ENCODE results near the gene C6orf118.

Gene C6orf118

DNA sequence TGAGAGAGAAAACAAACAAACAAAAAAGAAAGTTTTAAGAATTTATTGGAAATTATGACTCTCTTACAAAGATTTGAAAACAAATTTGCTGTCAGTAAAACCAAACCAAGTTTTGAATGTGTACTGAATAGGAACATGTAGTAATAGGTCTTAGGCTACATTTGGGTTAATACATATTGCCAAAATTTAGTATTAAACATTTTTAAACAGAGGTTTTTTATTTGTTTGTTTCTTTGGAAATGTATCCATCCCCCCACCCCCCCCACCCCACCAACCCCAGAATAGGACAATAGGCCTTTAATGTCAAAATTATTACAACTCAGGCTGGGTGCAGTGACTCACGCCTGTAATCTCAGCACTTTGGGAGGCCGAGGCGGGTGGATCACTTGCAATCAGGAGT, 2.5 kb downstream of the C6orf118 start:
- TF ChIP-seq, protein P1, sequence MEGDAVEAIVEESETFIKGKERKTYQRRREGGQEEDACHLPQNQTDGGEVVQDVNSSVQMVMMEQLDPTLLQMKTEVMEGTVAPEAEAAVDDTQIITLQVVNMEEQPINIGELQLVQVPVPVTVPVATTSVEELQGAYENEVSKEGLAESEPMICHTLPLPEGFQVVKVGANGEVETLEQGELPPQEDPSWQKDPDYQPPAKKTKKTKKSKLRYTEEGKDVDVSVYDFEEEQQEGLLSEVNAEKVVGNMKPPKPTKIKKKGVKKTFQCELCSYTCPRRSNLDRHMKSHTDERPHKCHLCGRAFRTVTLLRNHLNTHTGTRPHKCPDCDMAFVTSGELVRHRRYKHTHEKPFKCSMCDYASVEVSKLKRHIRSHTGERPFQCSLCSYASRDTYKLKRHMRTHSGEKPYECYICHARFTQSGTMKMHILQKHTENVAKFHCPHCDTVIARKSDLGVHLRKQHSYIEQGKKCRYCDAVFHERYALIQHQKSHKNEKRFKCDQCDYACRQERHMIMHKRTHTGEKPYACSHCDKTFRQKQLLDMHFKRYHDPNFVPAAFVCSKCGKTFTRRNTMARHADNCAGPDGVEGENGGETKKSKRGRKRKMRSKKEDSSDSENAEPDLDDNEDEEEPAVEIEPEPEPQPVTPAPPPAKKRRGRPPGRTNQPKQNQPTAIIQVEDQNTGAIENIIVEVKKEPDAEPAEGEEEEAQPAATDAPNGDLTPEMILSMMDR (IDR thresholded peaks at IDR 0.05; ENCODE audit: low read length), result no peak
- TF ChIP-seq EZH2 (optimal IDR thresholded peaks at IDR 0.05; ENCODE audit: low read depth, low read length) (no peak), EZH2phosphoT487 (IDR thresholded peaks at IDR 0.05; ENCODE audit: low read length) (no peak)
- H3K79me2 ChIP-seq (ENCODE audit: low read length), result no peaks in the 10 kb centered on the region
- no peaks in the 10 kb centered on the region for H3K4me1 ChIP-seq (ENCODE audit: low read length)
- no peak for DNase-seq
- H3K9me3 ChIP-seq (replicated peaks; ENCODE audit: insufficient read depth, low read length), result no peaks in the 10 kb centered on the region
- no peak overlapping the region for H3K27ac ChIP-seq (ENCODE audit: low read length)
- H4K20me1 ChIP-seq (ENCODE audit: insufficient read depth, low read length), result no peaks in the 10 kb centered on the region
- no peak overlapping the region for H3K4me2 ChIP-seq (ENCODE audit: low read depth, low read length)
- no peaks in the 10 kb centered on the region for H3F3A ChIP-seq (ENCODE audit: insufficient read depth, low read length)
- no peaks in the 10 kb centered on the region for H3K9me2 ChIP-seq (replicated peaks; ENCODE audit: insufficient read depth, low read length)
- H3K36me3 ChIP-seq (replicated peaks; ENCODE audit: insufficient read depth, low read length), result no peaks in the 10 kb centered on the region
- H3K9ac ChIP-seq (ENCODE audit: low read length), result no peak overlapping the region
- no peak overlapping the region for H3K4me3 ChIP-seq (ENCODE audit: low read length)
- H2AFZ ChIP-seq (ENCODE audit: low read length), result no peak overlapping the region
- H3K27me3 ChIP-seq (replicated peaks; ENCODE audit: insufficient read depth, low read length), result no peaks in the 10 kb centered on the region

DNA sequence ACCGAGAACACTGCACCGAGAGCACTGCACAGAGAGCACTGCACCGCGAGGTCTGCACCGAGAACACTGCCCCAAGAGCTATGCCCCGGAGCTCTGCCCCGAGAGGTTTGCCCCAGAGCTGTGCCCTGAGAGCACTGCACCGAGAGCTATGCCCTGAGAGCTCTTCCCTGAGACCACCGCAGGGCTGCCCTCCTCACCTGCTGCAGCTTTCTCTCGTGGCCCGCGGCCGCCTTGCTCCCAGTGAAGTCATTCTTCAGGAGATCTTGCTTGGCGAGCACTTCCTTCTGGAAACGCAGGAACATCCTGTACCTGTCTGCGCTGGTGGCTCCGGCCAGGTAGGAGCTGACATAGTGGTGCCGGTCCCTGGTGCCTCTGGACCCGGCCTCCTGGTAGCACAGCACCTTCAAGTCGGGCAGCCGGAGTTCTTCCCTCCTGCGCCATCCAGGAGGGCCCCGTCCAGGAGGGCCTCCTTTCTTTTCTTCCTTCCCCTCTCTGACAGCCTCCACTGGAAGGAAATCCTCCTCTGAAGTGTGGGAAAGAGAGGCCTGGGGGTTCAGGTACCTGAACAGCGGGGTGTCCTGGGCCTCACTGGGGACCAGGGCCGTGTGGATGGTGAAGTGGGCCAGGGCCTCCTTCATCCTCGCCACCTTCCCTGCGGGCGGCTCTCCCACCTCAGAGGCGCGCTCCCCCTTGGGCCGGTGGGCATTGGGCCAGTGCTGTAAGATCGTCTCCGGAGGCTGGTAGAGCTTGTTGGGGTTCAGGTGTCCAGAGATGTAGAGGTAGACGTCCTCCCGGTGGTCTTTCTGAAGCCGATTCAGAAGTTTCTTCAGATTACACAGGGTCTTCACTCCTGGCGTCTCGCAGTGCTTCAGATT, 7.8 kb downstream of the C6orf118 start:
- no peaks in the 10 kb centered on the region for H4K20me1 ChIP-seq (ENCODE audit: insufficient read depth, low read length)
- H3K79me2 ChIP-seq (ENCODE audit: low read length), result no peaks in the 10 kb centered on the region
- no peaks in the 10 kb centered on the region for H3K9me3 ChIP-seq (replicated peaks; ENCODE audit: insufficient read depth, low read length)
- H3K9me2 ChIP-seq (replicated peaks; ENCODE audit: insufficient read depth, low read length), result no peaks in the 10 kb centered on the region
- H3K27ac ChIP-seq (ENCODE audit: low read length), result no peak overlapping the region
- no peak for DNase-seq
- no peak overlapping the region for H3K9ac ChIP-seq (ENCODE audit: low read length)
- H3K4me1 ChIP-seq (ENCODE audit: low read length), result no peaks in the 10 kb centered on the region
- no peaks in the 10 kb centered on the region for H3F3A ChIP-seq (ENCODE audit: insufficient read depth, low read length)
- no peak overlapping the region for H3K4me3 ChIP-seq (ENCODE audit: low read length)
- no peak overlapping the region for H3K4me2 ChIP-seq (ENCODE audit: low read depth, low read length)
- H3K36me3 ChIP-seq (replicated peaks; ENCODE audit: insufficient read depth, low read length), result no peaks in the 10 kb centered on the region
- no peak overlapping the region for H2AFZ ChIP-seq (ENCODE audit: low read length)
- no peaks in the 10 kb centered on the region for H3K27me3 ChIP-seq (replicated peaks; ENCODE audit: insufficient read depth, low read length)
- TF ChIP-seq EZH2phosphoT487 (IDR thresholded peaks at IDR 0.05; ENCODE audit: low read length) (no peak), EZH2 (optimal IDR thresholded peaks at IDR 0.05; ENCODE audit: low read depth, low read length) (no peak)
- TF ChIP-seq, protein P1 (IDR thresholded peaks at IDR 0.05; ENCODE audit: low read length), result no peak

DNA sequence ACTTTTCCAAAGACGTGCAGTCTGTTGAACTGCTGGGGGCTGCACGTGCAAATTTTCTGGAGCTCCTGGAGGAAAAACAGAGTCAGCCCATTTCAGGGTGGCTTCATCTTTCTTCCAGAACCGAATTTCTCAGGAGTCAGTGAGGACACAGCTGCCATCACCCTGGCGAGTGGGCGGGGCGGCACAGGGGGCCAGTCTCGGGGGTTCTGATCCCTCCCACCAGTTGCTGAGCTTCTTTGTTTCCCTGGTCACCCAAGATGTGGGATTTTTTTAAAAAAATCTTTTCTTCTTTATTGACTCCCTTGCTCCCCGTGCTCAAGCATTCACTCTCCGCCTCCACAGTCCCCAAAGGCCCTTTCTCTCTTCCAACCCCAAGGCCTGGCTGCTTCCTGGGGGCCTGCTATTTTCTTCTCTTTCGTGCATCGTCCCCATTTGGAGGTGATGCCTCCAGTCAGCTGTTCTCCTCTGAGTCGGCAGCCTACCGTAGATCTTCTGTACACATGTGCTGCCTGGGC, 8.9 kb downstream of the C6orf118 start:
- H3F3A ChIP-seq (ENCODE audit: insufficient read depth, low read length), result no peaks in the 10 kb centered on the region
- no peak for DNase-seq
- no peaks in the 10 kb centered on the region for H3K4me1 ChIP-seq (ENCODE audit: low read length)
- H4K20me1 ChIP-seq (ENCODE audit: insufficient read depth, low read length), result no peaks in the 10 kb centered on the region
- no peak overlapping the region for H3K27ac ChIP-seq (ENCODE audit: low read length)
- no peak overlapping the region for H3K4me3 ChIP-seq (ENCODE audit: low read length)
- no peak overlapping the region for H3K4me2 ChIP-seq (ENCODE audit: low read depth, low read length)
- H2AFZ ChIP-seq (ENCODE audit: low read length), result no peak overlapping the region
- H3K79me2 ChIP-seq (ENCODE audit: low read length), result no peaks in the 10 kb centered on the region
- H3K9me2 ChIP-seq (replicated peaks; ENCODE audit: insufficient read depth, low read length), result no peaks in the 10 kb centered on the region
- H3K36me3 ChIP-seq (replicated peaks; ENCODE audit: insufficient read depth, low read length), result no peaks in the 10 kb centered on the region
- TF ChIP-seq EZH2phosphoT487 (IDR thresholded peaks at IDR 0.05; ENCODE audit: low read length) (no peak), EZH2 (optimal IDR thresholded peaks at IDR 0.05; ENCODE audit: low read depth, low read length) (no peak)
- TF ChIP-seq, protein P1 (IDR thresholded peaks at IDR 0.05; ENCODE audit: low read length), result no peak
- no peaks in the 10 kb centered on the region for H3K27me3 ChIP-seq (replicated peaks; ENCODE audit: insufficient read depth, low read length)
- H3K9me3 ChIP-seq (replicated peaks; ENCODE audit: insufficient read depth, low read length), result no peaks in the 10 kb centered on the region
- H3K9ac ChIP-seq (ENCODE audit: low read length), result no peak overlapping the region
